Raji (cell line): Measurements from ENCODE around the gene TMCC2.

Experiments used
- POLR2A ChIP-seq: IDR thresholded peaks from 2 replicates; pipeline ENCODE4 v1.6.1; 2011; ENCODE audit warnings: low read depth, low read length, control low read depth; ENCODE audit not compliant: insufficient read depth

Gene TMCC2

DNA sequence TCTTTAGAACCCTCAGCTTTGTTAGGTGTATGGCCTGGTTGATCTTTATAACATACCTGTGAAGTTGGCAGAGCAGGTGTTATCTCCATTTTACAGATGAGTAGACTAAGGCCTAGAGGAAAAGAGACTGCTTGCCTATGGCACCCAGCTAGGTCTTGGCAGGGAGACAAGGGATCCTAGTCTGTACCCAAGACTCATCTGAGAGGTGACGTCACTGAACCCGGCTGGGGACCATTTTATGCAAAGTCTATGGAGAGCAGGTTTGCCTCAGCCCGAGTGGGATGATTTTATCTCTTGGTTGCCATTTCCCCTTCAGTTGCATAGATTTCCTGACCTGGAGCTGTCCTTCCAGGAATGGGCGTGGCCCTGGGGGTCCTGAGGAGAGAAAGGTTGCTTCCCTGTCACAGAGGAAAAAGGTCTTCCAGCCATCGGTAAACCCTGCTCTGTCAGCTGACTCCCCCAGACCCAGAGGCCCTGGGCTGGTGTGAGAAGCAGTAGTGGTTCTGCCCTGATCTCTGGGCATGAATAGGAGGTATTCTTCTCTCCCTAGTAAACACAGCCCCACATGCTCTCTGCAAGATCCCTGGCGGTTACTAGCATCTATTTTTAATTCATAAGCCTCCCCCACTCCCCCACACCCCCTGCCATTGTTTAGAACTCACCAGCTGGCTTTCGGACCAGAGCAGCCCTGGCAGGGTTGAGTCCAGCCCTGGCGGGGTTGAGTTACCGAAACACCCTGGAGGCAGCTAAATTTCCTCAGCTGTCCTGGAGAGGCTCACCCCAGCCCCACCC, 19.6 kb downstream of the TMCC2 start:
- no peak for TF ChIP-seq POLR2A

GRCh38 chr1:205248793-205249601, 21.3 kb downstream of the TMCC2 start:
- TF ChIP-seq POLR2A = no peak

DNA sequence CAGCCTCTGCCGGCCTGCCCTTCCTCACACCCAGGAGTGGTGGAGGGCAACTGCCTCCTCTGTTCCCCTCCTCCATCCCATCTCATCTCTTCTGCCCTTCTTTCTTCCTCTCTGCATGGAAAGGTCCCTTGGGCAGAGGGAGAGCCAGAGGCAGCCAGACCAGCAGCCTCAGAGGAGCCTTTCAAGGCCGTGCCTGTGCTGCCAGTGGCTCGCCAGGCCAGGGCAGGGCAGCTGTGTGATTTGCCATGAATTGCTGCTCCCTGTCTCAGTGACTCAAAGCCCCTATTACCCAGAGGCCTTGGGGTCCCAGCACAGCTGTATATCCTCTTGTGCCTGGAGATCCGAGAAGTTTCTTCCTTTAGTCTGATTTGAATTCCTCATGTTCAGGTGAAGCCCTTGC, 21.9 kb downstream of the TMCC2 start:
- no peak for TF ChIP-seq POLR2A

GRCh38 chr1:205250699-205251098, 23.0 kb downstream of the TMCC2 start:
- no peak for TF ChIP-seq POLR2A

GRCh38 chr1:205251576-205251975, 23.8 kb downstream of the TMCC2 start:
- no peak for TF ChIP-seq POLR2A

GRCh38 chr1:205255941-205256780, 28.4 kb downstream of the TMCC2 start:
- TF ChIP-seq POLR2A = no peak

- TF ChIP-seq POLR2A = no peak
Measured at GRCh38 chr1:205256951-205257625, 29.3 kb downstream of the TMCC2 start.

- no peak for TF ChIP-seq POLR2A
Measured at GRCh38 chr1:205257735-205258134, 30.0 kb downstream of the TMCC2 start.

DNA sequence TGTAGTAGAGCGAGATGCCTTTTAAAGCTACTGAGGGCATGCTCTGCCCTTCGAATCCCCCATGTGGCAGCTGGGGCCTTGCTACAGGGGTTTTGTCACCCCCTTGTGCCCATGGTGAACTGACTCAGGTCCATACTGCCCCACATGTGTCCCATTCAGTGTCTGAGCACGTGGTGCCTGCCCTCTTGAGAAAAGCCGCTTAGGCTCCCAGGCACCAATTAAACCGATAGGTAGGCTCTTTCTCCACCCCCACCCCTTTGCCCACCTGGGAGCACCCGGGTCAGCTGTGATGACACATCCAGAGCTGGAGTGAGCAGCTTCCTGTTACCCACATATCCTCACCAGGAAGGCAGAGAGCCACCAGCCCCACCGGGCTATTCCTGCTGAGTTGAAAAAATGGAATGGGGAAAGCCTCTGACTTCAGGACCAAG, 30.5 kb downstream of the TMCC2 start:
- no peak for TF ChIP-seq POLR2A

- TF ChIP-seq POLR2A = no peak
Measured at GRCh38 chr1:205258719-205259118, 31.0 kb downstream of the TMCC2 start.

DNA sequence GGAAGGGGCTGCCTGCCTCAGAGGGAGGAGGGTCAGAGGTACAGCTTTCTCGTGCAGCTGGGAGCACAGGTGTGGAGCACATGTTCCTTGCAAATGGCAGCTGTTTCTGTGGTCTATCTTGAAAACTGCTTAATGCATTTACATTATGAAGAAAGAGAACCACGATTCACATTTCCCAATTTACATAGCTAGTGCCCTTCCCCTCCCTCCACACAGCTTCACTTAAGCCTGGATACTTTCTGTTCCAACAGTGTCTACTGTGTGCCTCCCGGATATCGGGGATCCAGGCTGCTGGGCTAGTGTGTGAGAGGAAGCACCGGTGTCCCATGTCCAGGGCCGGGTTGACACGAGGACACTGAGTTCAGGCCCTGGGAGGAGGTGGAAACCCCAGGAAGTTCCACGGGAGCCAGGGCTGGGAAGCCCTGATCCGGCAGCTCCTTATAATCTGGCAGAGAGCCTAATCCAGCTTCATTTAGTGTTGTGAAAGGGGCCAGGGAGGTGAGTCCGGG, 31.6 kb downstream of the TMCC2 start:
- no peak for TF ChIP-seq POLR2A

- no peak for TF ChIP-seq POLR2A
Measured at GRCh38 chr1:205259998-205260397, 32.3 kb downstream of the TMCC2 start.

DNA sequence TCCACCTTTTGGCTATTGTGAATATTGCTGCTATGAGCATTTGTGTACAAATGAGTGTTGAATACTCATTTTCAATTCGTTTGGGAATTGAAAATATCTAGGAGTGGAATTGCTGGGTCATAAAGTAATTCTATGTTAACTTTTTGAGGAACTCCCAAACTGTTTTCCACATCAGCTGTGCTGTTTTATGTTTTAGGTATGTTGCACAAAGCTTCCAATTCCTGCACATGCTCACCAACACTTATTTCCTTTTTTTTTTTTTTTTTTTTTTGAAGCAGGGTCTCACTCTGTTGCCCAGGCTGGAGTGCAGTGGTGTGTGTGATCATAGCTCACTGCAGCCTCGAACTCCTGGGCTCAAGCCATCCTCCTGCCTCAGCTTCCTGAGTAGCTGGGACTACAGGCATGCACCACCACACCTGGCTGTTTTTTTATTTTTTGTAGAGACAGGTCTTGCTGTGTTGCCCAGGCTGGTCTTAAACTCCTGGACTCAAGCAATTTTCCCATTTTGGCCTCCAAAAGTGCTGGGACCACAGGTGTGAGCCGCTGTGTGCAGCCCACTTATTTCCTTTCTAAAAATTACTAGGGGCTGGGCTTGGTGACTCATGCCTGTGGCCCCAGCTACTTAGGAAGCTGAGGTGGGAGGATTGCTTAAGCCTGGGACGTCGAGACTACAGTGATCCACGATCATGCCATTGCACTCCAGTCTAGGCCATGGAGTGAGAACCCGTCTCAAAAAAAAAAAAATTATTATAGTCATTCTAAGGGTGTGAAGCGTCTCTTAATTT, 33.4 kb downstream of the TMCC2 start:
- no peak for TF ChIP-seq POLR2A
